GM21619 (cell line): Measurements from ENCODE around the gene IGSF22.
A peak's percentile ranks its signal among the peaks of the same experiment; 100 is the strongest.

ENCODE experiments used
- ATAC-seq: cut with Tn5 transposase; IDR thresholded peaks from one replicate; pipeline ENCODE4 v1.9.1; 2021; ENCODE audit not compliant: unreplicated experiment

The IGSF22 gene

GRCh38 chr11:18745251-18745650, 19.3 kb upstream of the IGSF22 start:
- no peak for ATAC-seq

DNA sequence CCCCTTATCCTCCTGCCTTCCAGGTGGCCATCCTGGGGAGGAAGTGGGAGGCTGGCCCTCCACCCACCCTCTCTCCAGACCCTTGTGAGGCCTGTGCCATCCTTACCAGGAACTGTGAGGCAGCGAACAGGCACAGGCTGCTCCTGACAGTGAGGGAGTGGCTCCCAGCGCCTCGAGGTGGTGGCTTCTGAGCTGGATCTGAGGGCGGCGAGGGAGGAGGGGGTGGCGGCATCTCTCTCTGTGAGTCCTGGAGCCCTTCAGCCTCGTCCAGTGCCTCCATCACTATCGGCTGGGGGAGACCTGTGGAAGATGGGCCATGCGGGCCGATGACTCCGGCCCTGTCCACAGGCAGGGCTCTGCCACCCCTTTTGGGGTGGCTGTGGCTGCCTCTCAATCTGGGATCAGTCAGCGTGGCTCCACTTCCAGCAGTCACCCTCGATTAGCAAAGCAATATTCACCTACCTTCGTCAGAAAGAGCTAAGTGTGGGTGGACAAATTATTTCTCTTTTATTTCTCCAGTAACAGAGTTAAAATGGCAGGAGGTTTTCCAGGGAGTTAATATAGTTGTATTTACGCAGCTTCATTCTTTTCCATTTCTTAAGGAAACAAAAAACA, 18.0 kb upstream of the IGSF22 start:
- ATAC-seq, result no peak

- no peak for ATAC-seq
Observed at GRCh38 chr11:18743365-18743764, 17.4 kb upstream of the IGSF22 start.

GRCh38 chr11:18741783-18742182, 15.8 kb upstream of the IGSF22 start:
- no peak for ATAC-seq

GRCh38 chr11:18739685-18740084, 13.7 kb upstream of the IGSF22 start:
- ATAC-seq, result no peak

- ATAC-seq, result no peak
Observed at GRCh38 chr11:18737642-18738041, 11.7 kb upstream of the IGSF22 start.

- no peak for ATAC-seq
Observed at GRCh38 chr11:18736590-18737148, 10.7 kb upstream of the IGSF22 start.

DNA sequence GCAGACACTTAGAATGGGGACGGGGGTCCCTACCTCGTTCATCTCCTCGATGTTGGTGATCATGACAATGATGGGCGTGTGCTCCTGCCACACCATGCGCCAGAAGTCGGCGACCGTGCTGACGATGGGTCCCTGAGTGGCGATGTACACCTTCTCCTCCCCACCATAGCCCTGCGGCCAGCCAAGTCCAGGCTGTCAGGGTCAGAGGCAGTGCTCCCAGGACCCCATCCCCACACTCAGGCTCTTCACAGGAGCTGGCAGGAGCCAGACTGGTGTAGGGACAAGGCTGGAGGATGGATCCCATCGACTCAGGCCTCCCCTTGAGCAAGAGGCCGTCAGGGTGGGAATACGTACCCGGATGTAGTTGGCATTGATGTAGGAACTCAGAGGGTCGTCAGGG, 7.2 kb upstream of the IGSF22 start:
- no peak for ATAC-seq

DNA sequence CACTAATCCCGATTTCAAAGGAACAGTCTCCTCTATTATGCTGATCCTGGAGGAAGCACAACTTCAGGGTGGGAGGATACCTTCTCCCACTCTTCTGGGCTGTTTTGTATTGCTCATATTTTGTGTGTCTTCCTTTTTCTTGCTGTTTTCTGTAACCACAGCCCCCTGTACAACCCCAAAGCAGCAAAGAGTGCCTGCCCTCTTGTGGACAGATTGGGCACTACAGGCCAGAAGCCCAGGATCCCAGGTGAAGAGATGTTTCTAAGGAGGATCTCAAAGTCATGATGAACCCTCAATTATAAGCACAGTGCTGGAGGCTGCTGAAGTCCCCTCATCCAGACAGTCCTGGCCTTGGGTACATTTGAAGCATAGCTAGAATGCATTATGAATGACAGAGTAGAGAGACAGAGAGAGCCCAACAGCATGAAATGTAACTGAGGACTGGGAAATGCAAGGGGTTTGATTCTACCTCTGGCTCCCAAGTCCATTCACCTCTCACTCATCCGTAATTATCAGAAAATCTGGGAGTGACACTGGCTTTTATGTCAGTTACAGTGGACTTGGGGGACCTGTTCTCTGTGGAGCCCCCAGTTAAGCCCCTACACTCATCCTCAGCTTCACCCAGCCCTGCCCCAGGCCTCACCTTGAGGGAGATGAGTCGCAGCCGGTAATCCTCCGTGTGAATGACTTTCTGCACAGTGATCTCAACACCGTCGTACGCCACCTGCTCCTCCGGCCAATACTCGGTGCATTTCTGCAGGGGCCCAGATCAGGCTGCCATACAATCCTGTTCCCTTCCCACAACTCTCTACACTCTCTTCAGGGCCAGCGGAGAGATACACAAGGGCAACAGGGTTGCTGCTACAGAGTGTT, 6.2 kb upstream of the IGSF22 start:
- ATAC-seq, result peak; percentile 53

DNA sequence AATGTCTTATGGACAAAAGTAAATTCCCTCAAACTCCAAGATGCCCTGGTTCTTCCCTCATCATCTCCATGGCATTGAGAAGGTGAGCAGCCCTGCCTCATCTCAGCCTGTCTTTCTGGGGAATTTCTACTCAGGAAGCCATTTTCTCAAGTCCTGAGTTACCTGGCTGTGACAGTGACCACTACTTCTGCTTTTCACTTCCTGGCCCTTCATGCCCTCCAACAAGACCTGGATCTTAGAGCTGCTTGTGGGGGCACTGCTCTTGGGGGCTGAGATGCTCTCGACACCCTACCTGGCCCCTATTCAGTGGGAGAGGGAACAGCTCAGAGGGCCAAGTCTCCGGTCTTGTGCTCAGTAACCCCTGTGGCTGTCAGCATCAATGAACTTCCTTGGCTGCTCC, 5.5 kb upstream of the IGSF22 start:
- no peak for ATAC-seq

GRCh38 chr11:18730020-18730419, 4.0 kb upstream of the IGSF22 start:
- no peak for ATAC-seq

- ATAC-seq, result no peak
Observed at GRCh38 chr11:18729426-18729825, 3.4 kb upstream of the IGSF22 start.

DNA sequence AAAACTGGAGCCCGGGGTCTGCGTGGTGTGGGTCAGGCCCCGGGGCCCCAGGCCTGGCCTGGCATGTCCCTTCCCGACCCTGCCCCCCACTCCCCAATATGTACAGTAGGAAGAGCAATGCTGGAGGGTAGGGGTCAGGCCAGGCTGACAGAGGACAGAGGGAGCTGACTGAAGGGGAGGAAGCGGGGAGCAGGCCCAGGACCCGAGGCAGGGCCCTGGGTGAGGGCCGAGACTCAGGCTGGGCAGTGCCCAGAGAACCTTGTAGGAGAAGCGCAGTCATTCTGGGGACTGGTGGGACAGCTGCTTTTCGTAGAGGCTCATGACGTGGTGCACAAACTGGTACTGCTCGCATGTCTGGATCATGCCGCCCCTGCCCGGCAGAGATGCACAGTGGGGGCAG, 2.7 kb upstream of the IGSF22 start:
- ATAC-seq, result no peak

DNA sequence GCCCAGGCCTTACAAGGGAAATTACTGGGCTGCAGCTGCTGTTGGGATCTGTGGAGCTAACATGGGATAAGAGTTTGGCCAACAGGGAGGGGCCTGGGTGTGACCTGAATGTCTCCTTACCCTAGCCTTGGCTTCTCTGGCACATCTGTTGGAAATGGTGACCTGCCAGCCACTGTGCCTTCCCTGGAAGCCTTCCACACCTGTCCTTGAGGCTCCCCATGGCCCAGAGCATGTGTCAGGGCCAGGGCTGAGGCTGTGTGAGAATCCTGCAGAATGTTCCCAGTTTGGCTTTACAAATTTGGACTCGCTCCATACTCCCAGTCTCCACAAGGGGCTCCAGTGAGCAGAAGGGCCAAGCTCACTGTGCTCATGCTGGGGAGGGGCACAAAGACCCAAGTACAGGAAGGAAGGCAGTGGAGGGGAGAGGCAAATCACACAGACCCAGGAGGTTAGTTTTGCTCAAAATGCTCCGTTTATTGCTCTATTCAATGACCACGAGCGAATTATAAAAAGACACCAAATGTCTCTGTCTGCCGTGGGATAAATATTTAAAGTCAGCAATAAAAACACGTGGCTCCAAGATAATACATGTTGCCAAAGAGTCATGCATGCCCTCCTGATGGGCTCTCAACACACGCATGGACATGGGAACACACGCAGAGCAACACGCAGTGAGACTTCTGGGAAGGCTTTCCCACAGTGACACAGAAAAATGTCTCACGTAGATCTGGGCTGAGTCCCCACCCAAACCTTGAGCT, 1.7 kb upstream of the IGSF22 start:
- ATAC-seq, result no peak

- ATAC-seq, result no peak
Observed at GRCh38 chr11:18723991-18724390, 2.0 kb downstream of the IGSF22 start.

DNA sequence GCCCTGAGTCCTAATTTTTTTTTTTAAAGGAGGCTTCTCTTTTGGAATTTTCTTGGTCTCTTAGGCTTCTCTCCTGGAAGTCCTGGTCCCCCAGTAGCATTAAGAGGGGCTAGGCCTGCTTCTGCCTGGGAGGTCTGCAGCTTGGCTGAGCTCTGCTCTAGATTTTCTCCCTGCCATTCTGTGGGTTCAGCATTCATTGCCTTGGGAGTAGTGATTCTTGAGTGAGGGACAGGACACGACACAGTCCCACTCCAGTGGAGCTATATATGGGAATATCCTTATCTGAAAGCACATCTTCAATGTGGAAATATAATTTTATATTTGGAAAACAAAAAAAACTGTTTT, 3.7 kb downstream of the IGSF22 start:
- ATAC-seq, result peak; percentile 20

DNA sequence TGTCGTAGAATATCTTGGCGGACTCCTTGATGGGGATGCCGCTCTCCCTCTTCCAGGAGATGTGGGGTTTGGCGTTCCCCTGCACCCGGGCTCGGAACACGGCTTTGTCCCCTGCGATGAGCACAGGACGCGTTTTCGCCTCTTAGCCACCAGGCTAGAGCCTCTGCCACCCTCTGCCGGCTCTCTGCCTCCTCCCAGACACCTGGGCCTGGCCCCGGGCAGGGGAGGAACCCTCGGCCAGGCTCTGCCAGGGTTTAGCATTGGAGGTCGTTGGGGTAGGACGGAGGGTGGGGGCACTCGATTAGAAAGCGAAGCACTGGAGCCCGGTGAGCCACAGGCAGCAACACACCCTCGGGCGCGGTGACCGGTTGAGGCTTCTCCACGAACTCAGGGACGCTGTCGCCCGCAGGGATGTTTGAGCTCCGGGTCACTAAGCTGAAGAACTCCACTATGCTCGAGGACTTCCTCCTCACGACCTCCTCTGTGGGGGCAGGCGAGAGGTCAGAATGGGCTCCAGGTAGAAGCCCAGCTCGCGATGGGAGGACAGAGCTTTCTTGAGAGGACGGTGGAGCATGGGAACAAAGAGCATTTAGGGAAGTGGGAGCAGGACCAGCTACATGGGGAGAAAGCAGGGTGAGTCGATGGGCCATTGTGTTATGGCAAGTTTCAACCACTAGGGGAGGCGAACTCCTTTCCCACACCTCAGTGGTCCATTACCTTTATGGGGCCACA, 4.3 kb downstream of the IGSF22 start:
- ATAC-seq, result peak; percentile 76

GRCh38 chr11:18720808-18721560, 5.0 kb downstream of the IGSF22 start:
- peak; percentile 48 for ATAC-seq

GRCh38 chr11:18720091-18720807, 5.7 kb downstream of the IGSF22 start:
- ATAC-seq, result no peak

DNA sequence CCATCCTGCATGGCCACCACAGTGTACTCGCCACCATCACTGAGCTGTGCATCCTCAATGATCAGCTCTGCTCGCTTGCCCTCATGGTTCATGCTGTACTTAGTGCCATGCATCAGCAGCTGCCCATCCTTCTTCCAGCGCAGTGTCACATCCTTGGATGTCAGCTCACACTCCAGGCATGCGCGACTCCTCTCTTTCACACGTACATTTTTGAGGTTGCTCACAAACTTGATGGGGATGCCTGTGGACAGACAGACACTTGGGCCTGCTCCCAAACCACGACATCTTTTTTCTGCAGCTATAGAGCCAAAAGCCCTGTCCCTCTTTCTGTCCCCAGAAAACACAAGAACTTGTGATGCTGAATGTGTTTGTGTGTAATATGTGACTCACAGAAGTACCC, 10.5 kb downstream of the IGSF22 start:
- ATAC-seq, result no peak
